ENCODE data around the gene OXSM.

The OXSM gene

GRCh38 chr3:25789596-25790556 lies at the start of gene OXSM:
Gene OXSM, plus strand, starts transcription at chr3:25790090. Its CDS starts 931 bp downstream, at chr3:25791021.
- peak; percentile 55 for DNase-seq

GRCh38 chr3:25744470-25744869 lies 45.4 kb upstream of the OXSM start:
- DNase-seq, result no peak

- DNase-seq, result no peak
These were observed 42.9 kb upstream of the OXSM start for GRCh38 chr3:25747033-25747432.

- no peak for DNase-seq
These were observed 41.7 kb upstream of the OXSM start for GRCh38 chr3:25748189-25748588.

GRCh38 chr3:25749031-25749581 lies 40.8 kb upstream of the OXSM start:
- no peak for DNase-seq

- no peak for DNase-seq
These were observed 38.8 kb upstream of the OXSM start for GRCh38 chr3:25751048-25751447.

GRCh38 chr3:25751725-25752124 lies 38.2 kb upstream of the OXSM start:
- DNase-seq, result no peak

- no peak for DNase-seq
These were observed 21.0 kb upstream of the OXSM start for GRCh38 chr3:25768851-25769250.

GRCh38 chr3:25775936-25776335 lies 14.0 kb upstream of the OXSM start:
- DNase-seq, result no peak

GRCh38 chr3:25780618-25781017 lies 9.3 kb upstream of the OXSM start:
- no peak for DNase-seq

- no peak for DNase-seq
These were observed 8.6 kb upstream of the OXSM start for GRCh38 chr3:25781145-25781757.

GRCh38 chr3:25781758-25782594 lies 7.9 kb upstream of the OXSM start:
- no peak for DNase-seq

GRCh38 chr3:25782636-25782937 lies 7.3 kb upstream of the OXSM start:
- no peak for DNase-seq

- DNase-seq, result peak; percentile 37
These were observed 6.8 kb upstream of the OXSM start, which contains the start of gene NGLY1 for GRCh38 chr3:25782938-25783660. Gene NGLY1, minus strand, starts transcription at chr3:25783443. Its CDS starts 53 bp downstream, at chr3:25783390.

- DNase-seq, result peak; percentile 16
These were observed 6.0 kb upstream of the OXSM start for GRCh38 chr3:25783661-25784512.

- DNase-seq, result no peak
These were observed 4.9 kb upstream of the OXSM start for GRCh38 chr3:25784971-25785370.

GRCh38 chr3:25785826-25786225 lies 4.1 kb upstream of the OXSM start:
- DNase-seq, result no peak

- no peak for DNase-seq
These were observed 2.2 kb upstream of the OXSM start for GRCh38 chr3:25787689-25788088.

GRCh38 chr3:25789209-25789595 lies 688 bp upstream of the OXSM start:
- DNase-seq, result no peak

GRCh38 chr3:25801786-25802185 lies 11.9 kb downstream of the OXSM start:
- no peak for DNase-seq

- no peak for DNase-seq
These were observed 13.9 kb downstream of the OXSM start for GRCh38 chr3:25803833-25804232.

Measured in NCI-H510A (cell line).